Measurements from ENCODE around the gene SSBP3. TPM values are rescaled to one million over a fixed set of nuclear protein-coding genes. Genes with fewer than 3 reads are reported as not detected.

Gene SSBP3
- total RNA-seq, 1 donor from 2014 or later, result 51.0 TPM

DNA sequence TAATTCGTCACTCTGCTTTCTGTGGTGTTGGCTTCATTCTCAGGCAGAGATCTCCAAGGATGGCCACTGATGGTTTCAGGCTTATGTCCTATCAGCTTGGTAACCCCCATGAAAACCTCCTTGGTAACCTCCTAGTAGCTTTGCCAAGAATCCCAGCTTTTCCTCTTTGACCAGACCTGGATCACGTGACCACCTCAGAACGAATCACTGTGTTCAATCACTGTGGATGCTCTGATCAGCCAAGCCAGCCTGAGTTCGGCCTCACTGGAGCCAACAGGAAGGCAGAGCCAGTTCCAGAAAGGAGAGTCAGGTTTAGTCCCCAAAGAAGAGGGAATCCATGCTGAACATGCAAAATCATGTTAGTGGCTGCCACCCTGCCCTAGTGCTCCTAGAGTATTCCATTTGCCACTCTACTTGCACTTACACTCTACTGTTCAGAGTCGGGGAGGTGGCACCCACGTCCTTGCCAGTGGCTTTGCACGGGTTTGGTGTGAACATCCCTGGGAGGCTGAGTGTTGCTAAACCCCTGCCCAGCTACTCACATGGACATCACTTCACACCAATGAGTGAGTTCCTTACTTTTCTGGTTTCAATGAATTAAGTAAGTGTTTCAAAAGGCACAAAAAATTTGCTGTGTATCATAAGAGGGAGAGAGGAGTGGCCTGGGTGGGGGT is 33.5 kb upstream of the SSBP3 start:
- H3K27me3 ChIP-seq, result no peaks in the 10 kb centered on the region
- H3K4me3 ChIP-seq, result no peak overlapping the region
- H3K36me3 ChIP-seq, result no peaks in the 10 kb centered on the region
- intact Hi-C loops (cut with DNase I), result no loop called here
- TF ChIP-seq, protein P1, sequence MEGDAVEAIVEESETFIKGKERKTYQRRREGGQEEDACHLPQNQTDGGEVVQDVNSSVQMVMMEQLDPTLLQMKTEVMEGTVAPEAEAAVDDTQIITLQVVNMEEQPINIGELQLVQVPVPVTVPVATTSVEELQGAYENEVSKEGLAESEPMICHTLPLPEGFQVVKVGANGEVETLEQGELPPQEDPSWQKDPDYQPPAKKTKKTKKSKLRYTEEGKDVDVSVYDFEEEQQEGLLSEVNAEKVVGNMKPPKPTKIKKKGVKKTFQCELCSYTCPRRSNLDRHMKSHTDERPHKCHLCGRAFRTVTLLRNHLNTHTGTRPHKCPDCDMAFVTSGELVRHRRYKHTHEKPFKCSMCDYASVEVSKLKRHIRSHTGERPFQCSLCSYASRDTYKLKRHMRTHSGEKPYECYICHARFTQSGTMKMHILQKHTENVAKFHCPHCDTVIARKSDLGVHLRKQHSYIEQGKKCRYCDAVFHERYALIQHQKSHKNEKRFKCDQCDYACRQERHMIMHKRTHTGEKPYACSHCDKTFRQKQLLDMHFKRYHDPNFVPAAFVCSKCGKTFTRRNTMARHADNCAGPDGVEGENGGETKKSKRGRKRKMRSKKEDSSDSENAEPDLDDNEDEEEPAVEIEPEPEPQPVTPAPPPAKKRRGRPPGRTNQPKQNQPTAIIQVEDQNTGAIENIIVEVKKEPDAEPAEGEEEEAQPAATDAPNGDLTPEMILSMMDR (IDR thresholded peaks at IDR 0.05), result no peak
- DNase-seq (ENCODE audit: low spot score in 2 of 2), result no peak
- H3K9me3 ChIP-seq, result no peaks in the 10 kb centered on the region
- H3K4me1 ChIP-seq, result no peaks in the 10 kb centered on the region
- H3K27ac ChIP-seq, result no peak overlapping the region

DNA sequence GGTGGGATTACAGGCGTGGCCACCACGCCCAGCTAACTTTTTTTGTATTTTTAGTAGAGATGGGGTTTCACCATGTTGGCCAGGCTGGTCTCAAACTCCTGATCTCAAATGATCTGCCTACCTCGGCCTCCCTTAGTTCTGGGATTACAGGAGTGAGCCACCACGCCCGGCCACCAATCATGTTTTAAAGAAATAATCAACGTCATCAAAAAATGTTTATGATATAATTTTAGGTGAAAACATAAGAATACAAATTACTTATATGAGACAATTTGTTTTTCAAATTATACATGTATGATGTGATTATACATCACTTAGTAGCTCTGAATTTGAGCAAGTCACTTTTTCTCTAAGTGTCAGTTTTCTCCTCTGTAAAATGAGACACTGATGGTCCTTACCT is 31.6 kb upstream of the SSBP3 start:
- Histone ChIP-seq H3K4me1 (no peaks in the 10 kb centered on the region), H3K36me3 (no peaks in the 10 kb centered on the region), H3K4me3 (no peak overlapping the region), H3K27ac (no peak overlapping the region), H3K9me3 (no peaks in the 10 kb centered on the region), H3K27me3 (no peaks in the 10 kb centered on the region)
- intact Hi-C loops (cut with DNase I), result no loop called here
- TF ChIP-seq, protein P1 (IDR thresholded peaks at IDR 0.05), result no peak
- no peak for DNase-seq (ENCODE audit: low spot score in 2 of 2)

DNA sequence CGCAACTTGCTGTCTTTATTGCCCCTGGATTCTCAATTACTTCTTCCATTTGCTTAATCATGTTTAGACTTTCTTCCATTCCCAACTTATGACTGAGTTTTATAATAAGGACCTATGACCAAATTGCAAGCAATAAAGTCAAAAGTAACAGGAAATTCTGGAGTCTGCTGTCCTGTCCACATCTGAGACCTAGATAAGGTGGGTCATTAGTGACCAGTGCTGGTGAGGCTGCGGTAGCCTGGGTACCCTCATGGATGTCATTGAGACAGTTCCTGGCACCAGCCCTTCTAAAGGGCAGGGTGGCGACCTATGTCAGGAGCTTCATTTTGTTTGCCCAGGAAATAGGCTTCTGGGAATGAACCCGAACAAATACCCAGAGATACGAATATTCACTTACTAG is 30.6 kb upstream of the SSBP3 start:
- intact Hi-C loops (cut with DNase I), result no loop called here
- DNase-seq (ENCODE audit: low spot score in 2 of 2), result no peak
- Histone ChIP-seq H3K4me1 (no peaks in the 10 kb centered on the region), H3K36me3 (no peaks in the 10 kb centered on the region), H3K27ac (no peak overlapping the region), H3K27me3 (no peaks in the 10 kb centered on the region), H3K9me3 (no peaks in the 10 kb centered on the region), H3K4me3 (no peak overlapping the region)
- TF ChIP-seq, protein P1 (IDR thresholded peaks at IDR 0.05), result no peak

DNA sequence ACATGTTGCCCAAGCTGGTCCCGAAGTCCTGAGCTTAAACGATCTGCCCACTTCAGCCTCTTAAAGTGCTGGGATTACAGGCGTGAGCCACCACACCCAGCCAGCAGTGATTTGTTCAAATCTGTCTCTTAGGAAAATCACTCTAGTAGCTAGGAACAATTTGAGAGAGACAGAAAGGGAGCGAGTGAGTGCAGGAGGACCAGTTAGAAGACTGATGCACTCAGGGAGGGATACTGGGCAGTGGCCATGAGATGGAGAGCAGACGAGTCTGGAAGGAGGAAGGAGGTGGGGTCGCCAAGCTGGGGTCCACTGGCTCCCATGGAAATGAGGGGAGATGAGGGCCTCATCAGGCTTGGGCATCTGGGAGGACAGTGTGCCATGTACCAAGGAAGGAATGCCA is 23.6 kb upstream of the SSBP3 start:
- intact Hi-C loops (cut with DNase I), result no loop called here
- Histone ChIP-seq H3K4me1 (no peaks in the 10 kb centered on the region), H3K36me3 (no peaks in the 10 kb centered on the region), H3K27ac (no peak overlapping the region), H3K9me3 (no peaks in the 10 kb centered on the region), H3K27me3 (no peaks in the 10 kb centered on the region), H3K4me3 (no peak overlapping the region)
- DNase-seq (ENCODE audit: low spot score in 2 of 2), result no peak
- TF ChIP-seq, protein P1 (IDR thresholded peaks at IDR 0.05), result no peak

DNA sequence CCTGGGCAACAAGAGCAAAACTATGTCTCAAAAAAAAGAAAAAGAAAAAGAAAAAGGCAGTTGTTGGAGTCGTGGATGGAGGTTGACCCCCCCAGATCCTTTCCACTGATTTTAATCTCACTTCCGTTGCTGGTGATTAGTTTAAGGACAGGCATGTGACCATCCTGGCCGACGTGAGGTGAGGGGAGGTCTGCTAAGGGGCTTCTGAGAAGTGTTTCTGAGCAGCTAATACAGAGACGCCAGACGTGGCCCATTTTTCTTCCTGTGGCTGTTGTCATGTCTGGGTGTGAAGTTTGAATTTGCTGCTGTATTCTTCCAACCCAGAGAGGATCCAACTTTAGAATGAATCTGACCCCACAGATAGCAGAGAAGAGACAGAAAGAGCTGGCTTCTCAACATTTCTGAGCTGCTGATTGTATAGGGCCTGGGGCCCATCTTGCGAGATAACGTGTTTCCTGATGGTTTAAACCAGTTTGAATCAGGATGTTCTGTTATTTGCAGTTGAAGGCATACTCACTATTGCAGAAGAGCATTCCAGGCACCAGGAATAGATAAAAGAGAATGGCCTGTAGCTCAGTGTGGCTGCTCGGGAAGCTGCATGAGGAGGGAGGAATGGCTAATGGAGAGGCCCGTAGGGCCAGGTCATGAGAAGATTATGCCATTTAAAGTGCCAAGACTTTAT is 22.8 kb upstream of the SSBP3 start:
- intact Hi-C loops (cut with DNase I), result no loop called here
- Histone ChIP-seq H3K4me3 (no peak overlapping the region), H3K27me3 (no peaks in the 10 kb centered on the region), H3K27ac (no peak overlapping the region), H3K36me3 (no peaks in the 10 kb centered on the region), H3K9me3 (no peaks in the 10 kb centered on the region), H3K4me1 (no peaks in the 10 kb centered on the region)
- TF ChIP-seq, protein P1 (IDR thresholded peaks at IDR 0.05), result no peak
- DNase-seq (ENCODE audit: low spot score in 2 of 2), result no peak
